Measurements from ENCODE around the gene SPINT2. TPM values are rescaled to one million over a fixed set of nuclear protein-coding genes. Genes with fewer than 3 reads are reported as not detected.

Gene SPINT2
- 100 to 1,000 TPM; 266 to 305 TPM for total RNA-seq

DNA sequence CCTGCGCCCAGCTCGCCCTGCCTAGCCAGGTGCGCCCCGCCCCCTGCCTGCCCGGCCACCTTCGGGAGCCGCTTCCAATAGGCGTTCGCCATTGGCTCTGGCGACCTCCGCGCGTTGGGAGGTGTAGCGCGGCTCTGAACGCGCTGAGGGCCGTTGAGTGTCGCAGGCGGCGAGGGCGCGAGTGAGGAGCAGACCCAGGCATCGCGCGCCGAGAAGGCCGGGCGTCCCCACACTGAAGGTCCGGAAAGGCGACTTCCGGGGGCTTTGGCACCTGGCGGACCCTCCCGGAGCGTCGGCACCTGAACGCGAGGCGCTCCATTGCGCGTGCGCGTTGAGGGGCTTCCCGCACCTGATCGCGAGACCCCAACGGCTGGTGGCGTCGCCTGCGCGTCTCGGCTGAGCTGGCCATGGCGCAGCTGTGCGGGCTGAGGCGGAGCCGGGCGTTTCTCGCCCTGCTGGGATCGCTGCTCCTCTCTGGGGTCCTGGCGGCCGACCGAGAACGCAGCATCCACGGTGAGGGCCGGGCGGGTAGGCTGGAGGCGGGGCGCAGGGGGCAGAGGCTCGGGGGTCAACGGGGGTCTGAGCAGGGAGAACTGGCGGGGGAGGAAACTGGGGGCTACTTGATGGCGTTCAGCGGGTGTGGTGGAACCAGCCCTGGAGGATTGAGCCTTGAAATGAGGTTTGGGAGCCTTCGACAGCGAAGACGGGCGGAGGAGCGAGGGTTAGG lies at the start of gene SPINT2:
TSS of gene SPINT2 (plus strand) at position 88 of the 727 bp plus-strand sequence. CDS start at position 408, 320 bp downstream.
- ATAC-seq (peak; percentile 4), DNase-seq (peak in 1 of 4 donors; percentile 99)
- 2 to 7% methylated on average over 13 to 75 of the region's 78 CpGs for WGBS, 2 donors
- intact Hi-C loops (cut with DNase I) = no loop called here
- H3K36me3 ChIP-seq (replicated peaks in 1 of 2; ENCODE audit: insufficient read depth in 1 of 2, low read depth in 2 of 2) = no peaks in the 10 kb centered on the region
- peak; percentile 97 to 99 (median 98) for TF ChIP-seq POLR2A (IDR thresholded peaks at IDR 0.05)
- TF ChIP-seq, protein P1, sequence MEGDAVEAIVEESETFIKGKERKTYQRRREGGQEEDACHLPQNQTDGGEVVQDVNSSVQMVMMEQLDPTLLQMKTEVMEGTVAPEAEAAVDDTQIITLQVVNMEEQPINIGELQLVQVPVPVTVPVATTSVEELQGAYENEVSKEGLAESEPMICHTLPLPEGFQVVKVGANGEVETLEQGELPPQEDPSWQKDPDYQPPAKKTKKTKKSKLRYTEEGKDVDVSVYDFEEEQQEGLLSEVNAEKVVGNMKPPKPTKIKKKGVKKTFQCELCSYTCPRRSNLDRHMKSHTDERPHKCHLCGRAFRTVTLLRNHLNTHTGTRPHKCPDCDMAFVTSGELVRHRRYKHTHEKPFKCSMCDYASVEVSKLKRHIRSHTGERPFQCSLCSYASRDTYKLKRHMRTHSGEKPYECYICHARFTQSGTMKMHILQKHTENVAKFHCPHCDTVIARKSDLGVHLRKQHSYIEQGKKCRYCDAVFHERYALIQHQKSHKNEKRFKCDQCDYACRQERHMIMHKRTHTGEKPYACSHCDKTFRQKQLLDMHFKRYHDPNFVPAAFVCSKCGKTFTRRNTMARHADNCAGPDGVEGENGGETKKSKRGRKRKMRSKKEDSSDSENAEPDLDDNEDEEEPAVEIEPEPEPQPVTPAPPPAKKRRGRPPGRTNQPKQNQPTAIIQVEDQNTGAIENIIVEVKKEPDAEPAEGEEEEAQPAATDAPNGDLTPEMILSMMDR (IDR thresholded peaks at IDR 0.05) = peak in 1 of 7 experiments; percentile 18
- H3K4me3 ChIP-seq = peak within 1 kb of the TSS; percentile 63 to 78
- H3K27me3 ChIP-seq = no peaks in the 10 kb centered on the region
- peaks cover 54% of the 10 kb centered on the region for H3K4me1 ChIP-seq
- peak within 1 kb of the TSS; percentile 90 to 97 (median 94) for H3K27ac ChIP-seq
- H3K9me3 ChIP-seq = no peaks in the 10 kb centered on the region

- TF ChIP-seq, protein P1 (IDR thresholded peaks at IDR 0.05) = no peak
- no peak for TF ChIP-seq POLR2A (IDR thresholded peaks at IDR 0.05)
- intact Hi-C loops (cut with DNase I) = no loop called here
- H3K4me1 ChIP-seq = no peaks in the 10 kb centered on the region
- ATAC-seq (no peak), DNase-seq (no peak)
- no peak overlapping the region for H3K4me3 ChIP-seq
- no peaks in the 10 kb centered on the region for H3K36me3 ChIP-seq (replicated peaks in 1 of 2; ENCODE audit: insufficient read depth in 1 of 2, low read depth in 2 of 2)
- H3K27ac ChIP-seq = no peak overlapping the region
- H3K27me3 ChIP-seq = no peaks in the 10 kb centered on the region
- WGBS, 2 donors = 51 to 58% methylated on average over 11 to 25 of the region's 26 CpGs
- H3K9me3 ChIP-seq = no peaks in the 10 kb centered on the region
These were observed 47.4 kb upstream of the SPINT2 start for GRCh38 chr19:38216785-38217641.

GRCh38 chr19:38218204-38218603 lies 46.2 kb upstream of the SPINT2 start:
- ATAC-seq (no peak), DNase-seq (no peak)
- no peak overlapping the region for H3K4me3 ChIP-seq
- H3K36me3 ChIP-seq (replicated peaks in 1 of 2; ENCODE audit: insufficient read depth in 1 of 2, low read depth in 2 of 2) = no peaks in the 10 kb centered on the region
- H3K27me3 ChIP-seq = peaks cover 0 to 11% of the 10 kb centered on the region in 2 donors
- H3K27ac ChIP-seq = no peak overlapping the region
- no peaks in the 10 kb centered on the region for H3K9me3 ChIP-seq
- intact Hi-C loops (cut with DNase I) = no loop called here
- TF ChIP-seq, protein P1 (IDR thresholded peaks at IDR 0.05) = no peak
- TF ChIP-seq POLR2A (IDR thresholded peaks at IDR 0.05) = no peak
- WGBS, 2 donors = 94 to 96% methylated on average over 3 of the region's 3 CpGs
- no peaks in the 10 kb centered on the region for H3K4me1 ChIP-seq

DNA sequence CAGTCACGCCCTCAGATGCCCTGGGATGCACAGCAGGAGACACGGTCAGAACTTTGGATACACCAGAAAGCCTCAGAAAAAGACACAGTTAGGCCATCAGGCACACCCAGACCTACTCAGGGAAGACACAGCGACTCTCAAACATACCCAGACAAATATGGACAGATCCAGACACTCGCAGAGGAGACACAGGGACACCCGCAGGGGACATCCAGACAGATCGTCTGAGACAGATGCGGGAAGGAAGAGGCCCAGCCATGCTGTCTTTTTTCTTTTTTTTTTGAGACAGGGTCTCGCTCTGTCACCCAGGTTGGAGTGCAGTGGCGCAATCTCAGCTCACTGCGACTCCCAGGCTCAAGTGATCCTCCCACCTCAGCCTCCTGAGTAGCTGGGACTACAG lies 45.2 kb upstream of the SPINT2 start:
- WGBS, 2 donors = 80 to 85% methylated on average over 10 of the region's 10 CpGs
- H3K27me3 ChIP-seq = peaks cover 0 to 21% of the 10 kb centered on the region in 2 donors
- peaks cover 7% of the 10 kb centered on the region for H3K4me1 ChIP-seq
- H3K9me3 ChIP-seq = no peaks in the 10 kb centered on the region
- DNase-seq (no peak), ATAC-seq (no peak)
- H3K4me3 ChIP-seq = no peak overlapping the region
- H3K36me3 ChIP-seq (replicated peaks in 1 of 2; ENCODE audit: insufficient read depth in 1 of 2, low read depth in 2 of 2) = no peaks in the 10 kb centered on the region
- intact Hi-C loops (cut with DNase I) = no loop called here
- no peak for TF ChIP-seq POLR2A (IDR thresholded peaks at IDR 0.05)
- TF ChIP-seq, protein P1 (IDR thresholded peaks at IDR 0.05) = no peak
- no peak overlapping the region for H3K27ac ChIP-seq
